Lung microvascular endothelial cell (primary cell): ENCODE data around the gene KSR2. TPM values are rescaled to one million over a fixed set of nuclear protein-coding genes. Genes with fewer than 3 reads are reported as not detected.
"Not testable (repeated sequence)": the region's sequence is repeated elsewhere in the genome, so short reads cannot be mapped to it uniquely, and the experiment has no call there.

Source experiments
- DNase-seq, 2 donors: peaks; one replicate each; pipeline versions ENCODE4 v3.0.0 to v3.0.0-alpha.2; 2010; ENCODE audit warnings: low read depth in 2 of 2
- total RNA-seq: library from RNA; depleted of rRNA; stranded (reverse); fragments of >200 nt; gene quantifications from 2 replicates; pipeline ENCODE4 v1.2.1, GENCODE V29; 2014

Gene KSR2
- total RNA-seq, 1 donor from 2014 or later: under 0.01 TPM

- DNase-seq: no peak
Measured at GRCh38 chr12:117761528-117762100, 207.2 kb downstream of the KSR2 start.

- no peak for DNase-seq
Measured at GRCh38 chr12:117760990-117761389, 207.8 kb downstream of the KSR2 start.

- DNase-seq: no peak
Measured at GRCh38 chr12:117750657-117751056, 218.1 kb downstream of the KSR2 start.

GRCh38 chr12:117749431-117749830, 219.4 kb downstream of the KSR2 start:
- DNase-seq: no peak

GRCh38 chr12:117746358-117746757, 222.4 kb downstream of the KSR2 start:
- not testable (repeated sequence) for DNase-seq

GRCh38 chr12:117744418-117744817, 224.4 kb downstream of the KSR2 start:
- DNase-seq: peak in 1 of 2 donors; percentile 19

GRCh38 chr12:117743761-117744160, 225.0 kb downstream of the KSR2 start:
- no peak for DNase-seq

- peak in 1 of 2 donors; percentile 27 for DNase-seq
Measured at GRCh38 chr12:117742721-117743120, 226.1 kb downstream of the KSR2 start.

GRCh38 chr12:117738233-117738632, 230.6 kb downstream of the KSR2 start:
- DNase-seq: no peak

- no peak for DNase-seq
Measured at GRCh38 chr12:117733549-117733805, 235.3 kb downstream of the KSR2 start.

GRCh38 chr12:117732761-117733548, 235.8 kb downstream of the KSR2 start:
- no peak for DNase-seq

GRCh38 chr12:117731131-117731530, 237.7 kb downstream of the KSR2 start:
- not testable (repeated sequence) for DNase-seq

- no peak for DNase-seq
Measured at GRCh38 chr12:117727301-117727700, 241.5 kb downstream of the KSR2 start.

- DNase-seq: peak in 1 of 2 donors; percentile 44
Measured at GRCh38 chr12:117724543-117724942, 244.2 kb downstream of the KSR2 start.

- DNase-seq: no peak
Measured at GRCh38 chr12:117718559-117718958, 250.2 kb downstream of the KSR2 start.

- DNase-seq: peak; percentile 11 to 37
Measured at GRCh38 chr12:117718141-117718540, 250.6 kb downstream of the KSR2 start.

- DNase-seq: no peak
Measured at GRCh38 chr12:117714203-117714602, 254.6 kb downstream of the KSR2 start.

GRCh38 chr12:117710121-117710520, 258.7 kb downstream of the KSR2 start:
- no peak for DNase-seq

GRCh38 chr12:117707861-117708260, 260.9 kb downstream of the KSR2 start:
- DNase-seq: no peak

GRCh38 chr12:117703584-117703983, 265.2 kb downstream of the KSR2 start:
- no peak for DNase-seq

GRCh38 chr12:117702741-117703140, 266.0 kb downstream of the KSR2 start:
- no peak for DNase-seq

- DNase-seq: no peak
Measured at GRCh38 chr12:117699575-117699974, 269.2 kb downstream of the KSR2 start.

GRCh38 chr12:117699118-117699517, 269.7 kb downstream of the KSR2 start:
- DNase-seq: no peak
